SK-MEL-5 (cell line): ENCODE results near the gene PSMD3. TPM values are rescaled to one million over a fixed set of nuclear protein-coding genes. Genes with fewer than 3 reads are reported as not detected.
"Not testable (repeated sequence)": the region's sequence is repeated elsewhere in the genome, so short reads cannot be mapped to it uniquely, and the experiment has no call there.

Source experiments
- DNase-seq: peaks from one replicate; pipeline ENCODE4 v3.0.0-alpha.2; 2016; ENCODE audit warnings: low read depth, low spot score
- in situ Hi-C: cut with HindIII; loops from 2 replicates; pipeline ENCODE4 v1.10.0; 2016; ENCODE audit warnings: low sequenced_read_pairs, high pct_unique_total_duplicates, low pct_unique_long_range_greater_than_20kb
- total RNA-seq: library from RNA; depleted of rRNA; stranded (reverse); fragments of >200 nt; shearing (Covaris generic); gene quantifications from 2 replicates; pipeline ENCODE4 v1.2.3, GENCODE V29; 2014

PSMD3 gene
- total RNA-seq, 1 experiment from 2014 or later = 125 TPM

DNA sequence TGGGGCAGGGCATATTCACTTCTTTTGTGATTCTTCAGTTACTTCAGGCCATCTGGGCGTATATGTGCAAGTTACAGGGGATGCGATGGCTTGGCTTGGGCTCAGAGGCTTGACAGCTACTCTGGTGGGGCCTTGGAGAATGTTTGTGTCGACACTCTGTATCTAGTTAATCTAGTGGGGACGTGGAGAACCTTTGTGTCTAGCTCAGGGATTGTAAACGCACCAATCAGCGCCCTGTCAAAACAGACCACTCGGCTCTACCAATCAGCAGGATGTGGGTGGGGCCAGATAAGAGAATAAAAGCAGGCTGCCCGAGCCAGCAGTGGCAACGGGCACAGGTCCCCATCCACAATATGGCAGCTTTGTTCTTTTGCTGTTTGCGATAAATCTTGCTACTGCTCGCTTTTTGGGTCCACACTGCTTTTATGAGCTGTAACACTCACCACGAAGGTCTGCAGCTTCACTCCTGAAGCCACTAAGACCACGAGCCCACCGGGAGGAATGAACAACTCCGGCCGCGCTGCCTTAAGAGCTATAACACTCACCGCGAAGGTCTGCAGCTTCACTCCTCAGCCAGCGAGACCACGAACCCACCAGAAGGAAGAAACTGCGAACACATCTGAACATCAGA lies 31.5 kb downstream of the PSMD3 start:
- DNase-seq, in situ Hi-C loops: not testable (repeated sequence)

DNA sequence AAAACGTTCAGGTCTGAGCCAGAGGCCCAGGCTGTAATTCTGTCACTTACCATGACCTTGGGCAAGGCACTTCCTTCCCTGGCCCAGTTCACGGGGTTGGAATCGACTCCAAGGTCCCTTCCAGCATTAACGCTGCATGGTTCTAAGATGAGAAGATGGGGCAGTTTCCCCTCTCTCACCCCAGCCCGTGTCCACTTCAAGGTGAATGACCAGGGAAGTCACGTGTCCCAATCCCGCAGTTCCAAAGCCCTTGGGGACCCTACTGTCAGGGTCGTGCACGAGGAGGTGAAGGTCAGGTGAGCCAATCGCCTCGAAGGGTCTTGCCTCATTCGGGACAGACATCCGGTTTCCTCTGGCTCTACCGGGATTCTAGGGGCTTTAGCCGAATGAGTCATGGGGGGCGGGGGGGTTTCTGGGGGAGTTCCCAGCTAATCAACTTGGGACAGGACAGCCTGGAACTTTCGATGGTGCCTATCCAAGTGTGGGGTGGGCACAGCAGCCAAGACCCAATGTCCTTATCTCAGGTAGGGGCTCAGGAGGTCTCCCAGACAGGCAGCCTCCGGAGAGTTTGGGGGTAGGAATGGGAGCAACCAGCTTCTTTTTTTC lies 33.9 kb downstream of the PSMD3 start:
- DNase-seq = no peak
- in situ Hi-C loops = no loop called here

GRCh38 chr17:40015005-40015997 lies 34.7 kb downstream of the PSMD3 start, which contains the start of gene CSF3:
TSS of gene CSF3 (plus strand) at chr17:40015440. CDS start at chr17:40015475, 35 bp downstream.
- no peak for DNase-seq
- in situ Hi-C loops = no loop called here

GRCh38 chr17:40015998-40016985 lies 35.7 kb downstream of the PSMD3 start:
- no peak for DNase-seq
- in situ Hi-C loops = no loop called here

GRCh38 chr17:40017422-40018080 lies 36.9 kb downstream of the PSMD3 start:
- in situ Hi-C loops = no loop called here
- DNase-seq = no peak

GRCh38 chr17:40018211-40019121 lies 37.9 kb downstream of the PSMD3 start:
- in situ Hi-C loops = no loop called here
- no peak for DNase-seq

- in situ Hi-C loops = no loop called here
- DNase-seq = no peak
Measured at GRCh38 chr17:40019140-40019991, 38.8 kb downstream of the PSMD3 start.

DNA sequence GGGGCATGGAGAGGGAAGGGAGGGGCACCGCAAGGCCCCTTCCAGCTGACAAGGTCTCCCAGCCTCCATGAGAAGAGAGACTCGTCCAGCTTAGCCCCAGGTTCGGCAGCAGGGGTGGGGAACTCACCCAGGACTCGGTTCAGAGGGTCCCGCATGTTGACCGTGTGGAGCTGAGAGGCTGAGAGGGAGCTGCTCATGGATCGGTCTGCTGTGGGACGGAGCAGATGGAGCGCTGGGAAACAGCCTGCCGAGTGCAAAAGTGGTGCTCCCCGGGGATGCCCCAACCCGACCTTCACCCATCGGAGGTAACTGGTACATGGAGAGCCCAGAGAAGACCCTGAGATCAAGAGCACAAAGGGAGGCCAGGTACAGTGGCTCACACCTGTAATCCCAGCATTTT lies 39.5 kb downstream of the PSMD3 start:
- DNase-seq = no peak
- in situ Hi-C loops = no loop called here

DNA sequence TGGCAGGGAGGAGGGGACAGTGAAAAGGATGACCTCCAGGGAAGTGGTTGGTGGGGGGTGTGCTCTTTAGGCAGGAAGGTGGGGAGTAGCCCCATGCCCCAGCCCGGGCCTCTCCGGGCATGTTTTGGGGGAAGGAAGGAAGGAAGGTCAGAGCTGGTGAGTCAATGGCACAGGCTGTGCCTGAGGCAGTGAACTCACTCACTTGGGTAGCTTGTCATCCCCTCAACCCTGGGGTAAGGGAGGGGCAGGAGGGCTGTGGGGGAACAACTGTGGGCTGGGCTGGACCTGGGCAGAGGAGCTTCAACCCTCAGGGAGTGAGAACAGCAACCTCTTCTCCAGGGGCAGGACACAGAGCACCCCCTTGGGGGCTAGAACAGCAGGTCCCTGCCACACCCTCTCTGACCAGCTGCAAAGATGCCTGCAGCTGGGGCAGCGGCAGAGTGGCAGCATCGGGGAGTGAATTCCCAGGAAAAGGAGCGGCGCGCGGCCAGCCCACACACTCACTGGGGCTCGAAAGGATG lies 40.9 kb downstream of the PSMD3 start:
- in situ Hi-C loops = no loop called here
- DNase-seq = peak; percentile 55

DNA sequence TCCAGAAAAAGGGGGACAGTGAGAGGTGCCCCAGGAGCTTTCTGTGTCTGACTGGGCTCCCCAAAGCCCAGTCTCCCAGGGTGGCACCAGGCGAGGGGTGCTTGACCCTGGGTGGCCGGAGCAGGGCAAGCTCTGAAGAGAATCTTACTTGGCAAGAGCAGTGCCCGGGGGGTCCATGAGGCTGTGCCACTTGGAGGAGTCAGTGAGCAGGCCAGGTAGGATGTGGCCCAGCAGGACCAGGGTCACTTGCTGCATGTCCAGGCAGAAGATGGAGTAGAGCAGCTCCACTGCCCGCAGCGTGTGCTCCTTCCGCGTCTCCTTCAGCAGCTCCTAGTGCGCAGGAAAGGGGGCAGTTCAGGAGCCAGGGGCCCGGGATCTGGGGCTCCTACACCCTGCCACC lies 41.9 kb downstream of the PSMD3 start:
- in situ Hi-C loops = no loop called here
- no peak for DNase-seq

- no peak for DNase-seq
- in situ Hi-C loops = no loop called here
Measured at GRCh38 chr17:40022961-40023541, 42.4 kb downstream of the PSMD3 start.

GRCh38 chr17:40023590-40024292 lies 43.1 kb downstream of the PSMD3 start:
- in situ Hi-C loops = no loop called here
- DNase-seq = no peak

- no peak for DNase-seq
- in situ Hi-C loops = no loop called here
Measured at GRCh38 chr17:40024901-40025300, 44.3 kb downstream of the PSMD3 start.

DNA sequence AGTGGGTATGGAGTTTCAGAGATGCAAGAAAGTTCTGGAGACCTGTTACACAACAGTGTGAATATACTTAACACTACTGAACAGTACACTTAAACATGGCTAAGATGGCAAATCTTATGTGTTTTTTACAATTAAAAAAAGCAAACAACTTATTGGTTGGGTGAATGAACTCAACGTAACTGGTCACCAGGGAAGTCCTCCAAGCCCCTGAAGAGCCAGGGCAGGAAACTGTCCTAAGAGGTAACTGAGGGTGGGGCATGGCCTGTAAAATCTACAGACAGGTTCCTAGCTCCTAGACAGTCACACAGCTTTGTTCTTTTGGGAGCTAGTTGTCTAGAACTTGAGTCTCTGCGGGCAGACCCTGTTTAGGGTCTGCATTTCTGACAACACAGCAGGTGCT lies 45.0 kb downstream of the PSMD3 start:
- in situ Hi-C loops = no loop called here
- DNase-seq = no peak
